ENCODE results near the gene CACNG8. TPM values are rescaled to one million over a fixed set of nuclear protein-coding genes. Genes with fewer than 3 reads are reported as not detected.

Gene CACNG8
- total RNA-seq, 1 experiment from 2014 or later, result 12.5 TPM

DNA sequence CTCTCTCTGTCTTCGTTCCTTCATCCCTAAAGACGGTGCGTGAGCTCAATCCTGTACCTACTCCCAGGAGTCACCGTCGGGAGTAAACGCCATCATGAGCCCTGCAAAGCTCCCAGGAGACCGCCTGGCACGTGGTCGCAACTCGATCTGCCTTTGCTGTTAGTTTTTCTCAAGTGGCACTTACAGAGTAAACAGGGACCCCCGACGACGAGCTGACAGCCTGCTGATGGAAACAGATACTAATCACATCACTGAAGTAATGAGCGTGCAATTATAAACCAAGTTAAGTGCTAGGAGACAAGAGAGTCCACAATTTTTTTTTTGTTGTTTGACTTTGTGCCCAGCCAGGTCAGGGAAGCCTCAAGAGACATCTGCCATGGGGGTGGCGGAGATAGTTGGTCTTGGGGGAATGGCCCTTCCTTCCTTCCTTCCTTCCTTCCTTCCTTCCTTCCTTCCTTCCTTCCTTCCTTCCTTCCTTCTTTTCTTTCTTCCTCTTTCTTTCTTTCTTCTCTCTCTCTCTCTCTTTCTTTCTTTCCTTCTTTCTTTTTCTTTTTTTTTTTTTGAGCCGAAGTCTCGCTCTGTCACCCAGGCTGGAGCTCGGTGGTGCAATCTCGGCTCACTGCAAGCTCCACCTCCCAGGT, 52.3 kb downstream of the CACNG8 start:
- ChIA-PET POLR2A (no interaction called here), CTCF (interaction anchor here (1.0 to 5.7 kb wide), 7 partner anchors 9 to 206 kb away, joined by 3 to 43 read pairs (median 5); no protein-coding TSS in a partner anchor)
- no peak for ATAC-seq
- Mint-ChIP-seq H3K4me1 (peaks cover 25% of the 10 kb centered on the region), H3K9me3 (peaks cover 7% of the 10 kb centered on the region; the same call in 1 of the 2 replicates), H3K36me3 (no peaks in the 10 kb centered on the region), H3K27me3 (ENCODE audit: low read depth) (peaks cover 30% of the 10 kb centered on the region), H3K4me3 (no peak overlapping the region), H3K27ac (no peak overlapping the region)
- TF ChIP-seq, protein P1, sequence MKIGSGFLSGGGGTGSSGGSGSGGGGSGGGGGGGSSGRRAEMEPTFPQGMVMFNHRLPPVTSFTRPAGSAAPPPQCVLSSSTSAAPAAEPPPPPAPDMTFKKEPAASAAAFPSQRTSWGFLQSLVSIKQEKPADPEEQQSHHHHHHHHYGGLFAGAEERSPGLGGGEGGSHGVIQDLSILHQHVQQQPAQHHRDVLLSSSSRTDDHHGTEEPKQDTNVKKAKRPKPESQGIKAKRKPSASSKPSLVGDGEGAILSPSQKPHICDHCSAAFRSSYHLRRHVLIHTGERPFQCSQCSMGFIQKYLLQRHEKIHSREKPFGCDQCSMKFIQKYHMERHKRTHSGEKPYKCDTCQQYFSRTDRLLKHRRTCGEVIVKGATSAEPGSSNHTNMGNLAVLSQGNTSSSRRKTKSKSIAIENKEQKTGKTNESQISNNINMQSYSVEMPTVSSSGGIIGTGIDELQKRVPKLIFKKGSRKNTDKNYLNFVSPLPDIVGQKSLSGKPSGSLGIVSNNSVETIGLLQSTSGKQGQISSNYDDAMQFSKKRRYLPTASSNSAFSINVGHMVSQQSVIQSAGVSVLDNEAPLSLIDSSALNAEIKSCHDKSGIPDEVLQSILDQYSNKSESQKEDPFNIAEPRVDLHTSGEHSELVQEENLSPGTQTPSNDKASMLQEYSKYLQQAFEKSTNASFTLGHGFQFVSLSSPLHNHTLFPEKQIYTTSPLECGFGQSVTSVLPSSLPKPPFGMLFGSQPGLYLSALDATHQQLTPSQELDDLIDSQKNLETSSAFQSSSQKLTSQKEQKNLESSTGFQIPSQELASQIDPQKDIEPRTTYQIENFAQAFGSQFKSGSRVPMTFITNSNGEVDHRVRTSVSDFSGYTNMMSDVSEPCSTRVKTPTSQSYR (CRISPR knock-in tag; IDR thresholded peaks at IDR 0.05), result no peak
- no peak for TF ChIP-seq NFYB (CRISPR knock-in tag; conservative IDR thresholded peaks at IDR 0.05; ENCODE audit: low read depth)
- TF ChIP-seq TEAD1 (CRISPR knock-in tag; IDR thresholded peaks at IDR 0.05), result no peak
- no peak for TF ChIP-seq JUN (CRISPR knock-in tag; IDR thresholded peaks at IDR 0.05)
- TF ChIP-seq NR1H2 (CRISPR knock-in tag; IDR thresholded peaks at IDR 0.05), result no peak
- TF ChIP-seq GABPB1 (CRISPR knock-in tag; IDR thresholded peaks at IDR 0.05), result no peak
- no peak for TF ChIP-seq ELF4 (CRISPR knock-in tag; IDR thresholded peaks at IDR 0.05; ENCODE audit: low read depth)
- TF ChIP-seq, protein P2, sequence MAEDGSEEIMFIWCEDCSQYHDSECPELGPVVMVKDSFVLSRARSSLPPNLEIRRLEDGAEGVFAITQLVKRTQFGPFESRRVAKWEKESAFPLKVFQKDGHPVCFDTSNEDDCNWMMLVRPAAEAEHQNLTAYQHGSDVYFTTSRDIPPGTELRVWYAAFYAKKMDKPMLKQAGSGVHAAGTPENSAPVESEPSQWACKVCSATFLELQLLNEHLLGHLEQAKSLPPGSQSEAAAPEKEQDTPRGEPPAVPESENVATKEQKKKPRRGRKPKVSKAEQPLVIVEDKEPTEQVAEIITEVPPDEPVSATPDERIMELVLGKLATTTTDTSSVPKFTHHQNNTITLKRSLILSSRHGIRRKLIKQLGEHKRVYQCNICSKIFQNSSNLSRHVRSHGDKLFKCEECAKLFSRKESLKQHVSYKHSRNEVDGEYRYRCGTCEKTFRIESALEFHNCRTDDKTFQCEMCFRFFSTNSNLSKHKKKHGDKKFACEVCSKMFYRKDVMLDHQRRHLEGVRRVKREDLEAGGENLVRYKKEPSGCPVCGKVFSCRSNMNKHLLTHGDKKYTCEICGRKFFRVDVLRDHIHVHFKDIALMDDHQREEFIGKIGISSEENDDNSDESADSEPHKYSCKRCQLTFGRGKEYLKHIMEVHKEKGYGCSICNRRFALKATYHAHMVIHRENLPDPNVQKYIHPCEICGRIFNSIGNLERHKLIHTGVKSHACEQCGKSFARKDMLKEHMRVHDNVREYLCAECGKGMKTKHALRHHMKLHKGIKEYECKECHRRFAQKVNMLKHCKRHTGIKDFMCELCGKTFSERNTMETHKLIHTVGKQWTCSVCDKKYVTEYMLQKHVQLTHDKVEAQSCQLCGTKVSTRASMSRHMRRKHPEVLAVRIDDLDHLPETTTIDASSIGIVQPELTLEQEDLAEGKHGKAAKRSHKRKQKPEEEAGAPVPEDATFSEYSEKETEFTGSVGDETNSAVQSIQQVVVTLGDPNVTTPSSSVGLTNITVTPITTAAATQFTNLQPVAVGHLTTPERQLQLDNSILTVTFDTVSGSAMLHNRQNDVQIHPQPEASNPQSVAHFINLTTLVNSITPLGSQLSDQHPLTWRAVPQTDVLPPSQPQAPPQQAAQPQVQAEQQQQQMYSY (CRISPR knock-in tag; IDR thresholded peaks at IDR 0.05), result no peak
- TF ChIP-seq MYBL2 (CRISPR knock-in tag; IDR thresholded peaks at IDR 0.05), result no peak
- no peak for TF ChIP-seq NFATC4 (CRISPR knock-in tag; IDR thresholded peaks at IDR 0.05)
- TF ChIP-seq CREM (CRISPR knock-in tag; IDR thresholded peaks at IDR 0.05), result no peak
- no peak for TF ChIP-seq SMAD3 (CRISPR knock-in tag; IDR thresholded peaks at IDR 0.05; ENCODE audit: borderline replicate concordance)
- TF ChIP-seq ZNF396 (CRISPR knock-in tag; IDR thresholded peaks at IDR 0.05; ENCODE audit: borderline replicate concordance), result no peak
- TF ChIP-seq JAZF1 (CRISPR knock-in tag; IDR thresholded peaks at IDR 0.05), result no peak
- TF ChIP-seq, protein P3, sequence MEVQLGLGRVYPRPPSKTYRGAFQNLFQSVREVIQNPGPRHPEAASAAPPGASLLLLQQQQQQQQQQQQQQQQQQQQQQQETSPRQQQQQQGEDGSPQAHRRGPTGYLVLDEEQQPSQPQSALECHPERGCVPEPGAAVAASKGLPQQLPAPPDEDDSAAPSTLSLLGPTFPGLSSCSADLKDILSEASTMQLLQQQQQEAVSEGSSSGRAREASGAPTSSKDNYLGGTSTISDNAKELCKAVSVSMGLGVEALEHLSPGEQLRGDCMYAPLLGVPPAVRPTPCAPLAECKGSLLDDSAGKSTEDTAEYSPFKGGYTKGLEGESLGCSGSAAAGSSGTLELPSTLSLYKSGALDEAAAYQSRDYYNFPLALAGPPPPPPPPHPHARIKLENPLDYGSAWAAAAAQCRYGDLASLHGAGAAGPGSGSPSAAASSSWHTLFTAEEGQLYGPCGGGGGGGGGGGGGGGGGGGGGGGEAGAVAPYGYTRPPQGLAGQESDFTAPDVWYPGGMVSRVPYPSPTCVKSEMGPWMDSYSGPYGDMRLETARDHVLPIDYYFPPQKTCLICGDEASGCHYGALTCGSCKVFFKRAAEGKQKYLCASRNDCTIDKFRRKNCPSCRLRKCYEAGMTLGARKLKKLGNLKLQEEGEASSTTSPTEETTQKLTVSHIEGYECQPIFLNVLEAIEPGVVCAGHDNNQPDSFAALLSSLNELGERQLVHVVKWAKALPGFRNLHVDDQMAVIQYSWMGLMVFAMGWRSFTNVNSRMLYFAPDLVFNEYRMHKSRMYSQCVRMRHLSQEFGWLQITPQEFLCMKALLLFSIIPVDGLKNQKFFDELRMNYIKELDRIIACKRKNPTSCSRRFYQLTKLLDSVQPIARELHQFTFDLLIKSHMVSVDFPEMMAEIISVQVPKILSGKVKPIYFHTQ (CRISPR knock-in tag; IDR thresholded peaks at IDR 0.05), result no peak
- TF ChIP-seq E2F5 (CRISPR knock-in tag; IDR thresholded peaks at IDR 0.05), result no peak
- TF ChIP-seq ZSCAN18 (CRISPR knock-in tag; IDR thresholded peaks at IDR 0.05), result no peak
- TF ChIP-seq, protein P4, sequence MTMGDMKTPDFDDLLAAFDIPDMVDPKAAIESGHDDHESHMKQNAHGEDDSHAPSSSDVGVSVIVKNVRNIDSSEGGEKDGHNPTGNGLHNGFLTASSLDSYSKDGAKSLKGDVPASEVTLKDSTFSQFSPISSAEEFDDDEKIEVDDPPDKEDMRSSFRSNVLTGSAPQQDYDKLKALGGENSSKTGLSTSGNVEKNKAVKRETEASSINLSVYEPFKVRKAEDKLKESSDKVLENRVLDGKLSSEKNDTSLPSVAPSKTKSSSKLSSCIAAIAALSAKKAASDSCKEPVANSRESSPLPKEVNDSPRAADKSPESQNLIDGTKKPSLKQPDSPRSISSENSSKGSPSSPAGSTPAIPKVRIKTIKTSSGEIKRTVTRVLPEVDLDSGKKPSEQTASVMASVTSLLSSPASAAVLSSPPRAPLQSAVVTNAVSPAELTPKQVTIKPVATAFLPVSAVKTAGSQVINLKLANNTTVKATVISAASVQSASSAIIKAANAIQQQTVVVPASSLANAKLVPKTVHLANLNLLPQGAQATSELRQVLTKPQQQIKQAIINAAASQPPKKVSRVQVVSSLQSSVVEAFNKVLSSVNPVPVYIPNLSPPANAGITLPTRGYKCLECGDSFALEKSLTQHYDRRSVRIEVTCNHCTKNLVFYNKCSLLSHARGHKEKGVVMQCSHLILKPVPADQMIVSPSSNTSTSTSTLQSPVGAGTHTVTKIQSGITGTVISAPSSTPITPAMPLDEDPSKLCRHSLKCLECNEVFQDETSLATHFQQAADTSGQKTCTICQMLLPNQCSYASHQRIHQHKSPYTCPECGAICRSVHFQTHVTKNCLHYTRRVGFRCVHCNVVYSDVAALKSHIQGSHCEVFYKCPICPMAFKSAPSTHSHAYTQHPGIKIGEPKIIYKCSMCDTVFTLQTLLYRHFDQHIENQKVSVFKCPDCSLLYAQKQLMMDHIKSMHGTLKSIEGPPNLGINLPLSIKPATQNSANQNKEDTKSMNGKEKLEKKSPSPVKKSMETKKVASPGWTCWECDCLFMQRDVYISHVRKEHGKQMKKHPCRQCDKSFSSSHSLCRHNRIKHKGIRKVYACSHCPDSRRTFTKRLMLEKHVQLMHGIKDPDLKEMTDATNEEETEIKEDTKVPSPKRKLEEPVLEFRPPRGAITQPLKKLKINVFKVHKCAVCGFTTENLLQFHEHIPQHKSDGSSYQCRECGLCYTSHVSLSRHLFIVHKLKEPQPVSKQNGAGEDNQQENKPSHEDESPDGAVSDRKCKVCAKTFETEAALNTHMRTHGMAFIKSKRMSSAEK (CRISPR knock-in tag; IDR thresholded peaks at IDR 0.05; ENCODE audit: borderline replicate concordance), result no peak
- DNase-seq (ENCODE audit: low spot score), result no peak

Data from WTC11 (cell line).